IPS DF 4.7 (cell line): Measurements from ENCODE around the gene MNDA.
"Not testable (repeated sequence)": the region's sequence is repeated elsewhere in the genome, so short reads cannot be mapped to it uniquely, and the experiment has no call there.

Source experiments
- DNase-seq: peaks from one replicate; pipeline ENCODE4 v3.0.0-alpha.2; 2013; ENCODE audit warnings: low spot score; ENCODE audit errors: extremely low read depth

Gene MNDA

GRCh38 chr1:158838660-158839059 lies 7.5 kb downstream of the MNDA start:
- DNase-seq: no peak

GRCh38 chr1:158839566-158839965 lies 8.4 kb downstream of the MNDA start:
- DNase-seq: no peak

- no peak for DNase-seq
Measured at GRCh38 chr1:158840236-158840635, 9.1 kb downstream of the MNDA start.

- peak; percentile 56 for DNase-seq
Measured at GRCh38 chr1:158864595-158864994, 33.4 kb downstream of the MNDA start.

- DNase-seq: not testable (repeated sequence)
Measured at GRCh38 chr1:158870438-158870837, 39.3 kb downstream of the MNDA start.

- no peak for DNase-seq
Measured at GRCh38 chr1:158873141-158873540, 42.0 kb downstream of the MNDA start.

- no peak for DNase-seq
Measured at GRCh38 chr1:158893654-158894053, 62.5 kb downstream of the MNDA start.

GRCh38 chr1:158898722-158899121 lies 67.6 kb downstream of the MNDA start:
- DNase-seq: no peak
